ENCODE measurements around the gene KIAA0232.

KIAA0232 gene

DNA sequence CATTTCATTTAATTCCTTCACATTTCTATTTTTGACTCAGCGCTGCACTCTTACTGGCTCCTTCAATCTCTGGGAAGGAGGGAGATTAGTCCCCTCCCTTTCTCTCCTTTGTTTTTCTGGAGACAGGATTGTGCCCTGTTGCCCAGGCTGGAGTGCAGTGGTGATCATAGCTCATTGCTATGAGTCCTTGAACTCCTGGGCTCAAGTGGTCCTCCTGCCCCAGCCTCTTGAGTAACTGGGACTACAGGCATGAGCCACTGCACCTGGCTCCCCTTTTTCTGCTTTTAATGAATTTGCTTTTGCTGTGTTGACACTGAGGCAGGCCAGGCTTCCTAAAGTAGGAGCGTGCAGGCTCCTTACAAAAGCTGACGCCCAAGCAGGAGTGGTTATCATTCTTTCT, 137.6 kb downstream of the KIAA0232 start:
- DNase-seq: no peak

DNA sequence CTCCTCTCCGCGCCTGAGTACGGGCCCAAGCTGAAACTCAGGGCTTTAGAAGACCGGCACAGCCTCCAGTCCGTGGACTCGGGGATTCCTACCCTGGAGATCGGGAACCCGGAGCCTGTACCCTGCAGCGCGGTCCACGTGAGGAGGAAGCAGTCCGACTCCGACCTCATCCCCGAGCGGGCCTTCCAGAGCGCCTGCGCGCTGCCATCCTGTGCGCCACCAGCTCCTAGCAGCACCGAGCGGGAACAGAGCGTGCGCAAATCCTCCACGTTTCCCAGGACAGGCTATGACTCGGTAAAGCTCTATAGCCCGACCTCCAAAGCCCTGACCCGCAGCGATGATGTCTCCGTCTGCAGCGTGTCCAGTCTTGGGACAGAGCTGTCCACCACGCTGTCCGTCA, 141.0 kb downstream of the KIAA0232 start:
- DNase-seq: no peak

DNA sequence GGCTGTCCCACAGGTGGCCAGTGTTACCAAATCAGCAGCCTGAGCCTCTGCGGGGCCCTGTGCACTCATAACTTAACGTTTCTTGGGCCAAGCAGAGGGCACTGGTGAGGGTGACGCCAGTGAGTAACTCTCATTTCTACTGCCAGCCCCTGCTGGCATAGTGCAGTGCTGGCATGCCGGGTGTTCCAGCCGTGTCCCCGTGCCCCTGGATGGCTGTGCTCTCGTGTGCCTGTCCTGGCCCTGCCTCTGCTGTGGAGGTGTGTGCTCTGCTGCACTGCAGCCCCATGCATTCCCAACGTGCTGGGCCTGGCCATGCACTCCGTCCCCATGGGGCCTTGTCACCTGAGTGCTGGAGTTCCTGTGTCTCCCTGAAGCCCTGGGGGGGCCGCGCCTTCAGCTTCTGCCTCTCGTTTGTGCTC, 141.8 kb downstream of the KIAA0232 start:
- no peak for DNase-seq

DNA sequence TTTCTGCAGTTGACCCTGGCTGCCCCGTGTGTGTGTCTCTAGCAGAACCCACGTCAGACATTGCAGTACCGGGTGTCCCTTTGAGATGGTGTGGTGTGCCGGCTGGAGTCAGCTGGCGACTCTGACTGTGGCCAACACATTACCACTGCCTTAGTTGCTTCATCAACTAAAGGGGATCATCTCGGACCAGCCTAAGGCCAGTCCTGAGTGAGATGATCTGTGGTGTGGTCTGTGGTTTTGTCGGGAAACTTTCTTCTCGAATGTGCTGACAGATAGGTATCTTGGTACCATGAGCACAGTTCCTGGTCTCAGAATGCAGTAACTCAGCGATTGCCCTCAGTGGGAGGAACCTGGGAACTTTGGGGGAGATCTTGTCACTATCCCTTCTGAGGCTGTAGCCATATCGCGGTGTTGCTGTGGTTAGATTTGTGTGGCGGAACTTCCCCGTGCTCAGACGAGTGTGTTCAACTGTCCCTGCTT, 142.9 kb downstream of the KIAA0232 start:
- DNase-seq: peak; percentile 96

DNA sequence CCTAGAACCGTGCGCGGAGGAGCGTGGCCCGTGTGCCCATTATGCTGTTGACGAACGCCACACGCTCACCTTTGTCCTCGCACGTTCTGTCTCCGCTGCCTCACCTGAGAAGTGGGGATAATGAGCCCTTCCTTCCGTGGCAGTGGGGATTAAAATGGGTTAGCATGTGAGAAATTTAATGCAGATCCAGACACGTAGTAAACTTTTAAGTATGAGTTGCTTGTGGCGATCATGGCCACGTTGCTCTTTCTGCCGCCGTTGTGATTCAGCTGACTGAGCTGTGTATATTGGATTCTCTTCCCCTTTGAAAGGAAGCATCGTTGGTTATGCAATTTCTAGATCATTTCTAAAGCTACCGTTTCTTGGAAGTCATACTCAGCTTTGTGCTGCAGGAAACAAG, 143.6 kb downstream of the KIAA0232 start:
- DNase-seq: peak; percentile 92

DNA sequence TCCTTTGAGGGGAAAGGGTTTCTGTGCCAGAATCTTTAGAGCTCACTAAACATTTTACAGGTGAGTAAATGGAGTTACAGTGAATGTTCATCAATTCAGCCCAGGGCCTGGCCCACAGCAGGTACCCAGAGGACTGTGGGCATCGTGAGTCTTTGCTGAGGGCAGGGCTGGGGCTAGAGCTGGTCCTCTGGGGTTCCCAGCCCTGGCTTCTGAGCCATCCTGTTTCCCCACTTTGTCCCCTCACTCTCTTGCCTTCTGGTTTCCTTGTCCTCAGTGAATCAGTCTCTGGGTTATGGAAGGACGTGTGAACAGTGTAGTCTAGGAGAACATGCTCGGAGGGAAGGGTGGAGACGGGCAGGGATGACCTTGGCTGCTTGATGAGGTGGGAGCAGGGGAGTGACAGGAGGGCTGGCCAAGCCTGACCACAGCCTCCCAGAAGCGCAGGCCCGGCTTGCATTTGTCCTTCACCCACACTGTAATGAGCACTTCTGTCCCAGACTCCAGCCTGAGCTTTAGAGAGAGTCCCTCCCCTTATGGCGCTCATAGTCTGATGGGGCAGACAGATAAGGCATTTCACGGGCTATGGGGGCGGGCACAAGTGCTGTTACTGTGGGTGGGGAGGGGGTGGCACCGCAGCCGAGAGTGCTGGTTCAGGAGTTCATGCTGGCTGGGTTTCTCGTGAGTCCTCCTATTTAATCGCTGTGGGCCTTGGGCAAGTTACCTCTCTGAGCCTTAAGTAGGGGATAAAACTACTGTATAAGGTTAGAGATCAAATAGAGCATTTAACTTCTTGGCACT, 144.4 kb downstream of the KIAA0232 start:
- DNase-seq: peak; percentile 65

DNA sequence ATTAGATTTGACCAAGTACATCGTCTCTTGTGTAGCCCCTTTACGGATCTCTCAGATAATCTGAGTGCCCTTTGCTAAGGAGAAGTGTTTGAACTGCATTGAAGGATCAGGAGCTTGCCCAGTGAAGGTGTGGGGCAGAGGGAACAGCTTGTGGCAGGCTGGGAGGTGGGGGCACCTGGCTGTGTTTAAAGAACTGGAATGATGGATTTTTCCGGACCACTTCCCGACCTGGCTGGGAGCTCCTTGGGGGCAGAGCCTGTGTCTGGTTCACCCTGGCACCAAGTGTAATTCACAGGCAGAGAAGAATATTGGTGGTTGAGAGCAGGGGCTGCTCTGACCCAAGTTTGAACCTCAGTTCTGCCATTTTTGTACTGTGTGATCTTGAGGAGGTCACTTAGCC, 145.6 kb downstream of the KIAA0232 start:
- DNase-seq: no peak

DNA sequence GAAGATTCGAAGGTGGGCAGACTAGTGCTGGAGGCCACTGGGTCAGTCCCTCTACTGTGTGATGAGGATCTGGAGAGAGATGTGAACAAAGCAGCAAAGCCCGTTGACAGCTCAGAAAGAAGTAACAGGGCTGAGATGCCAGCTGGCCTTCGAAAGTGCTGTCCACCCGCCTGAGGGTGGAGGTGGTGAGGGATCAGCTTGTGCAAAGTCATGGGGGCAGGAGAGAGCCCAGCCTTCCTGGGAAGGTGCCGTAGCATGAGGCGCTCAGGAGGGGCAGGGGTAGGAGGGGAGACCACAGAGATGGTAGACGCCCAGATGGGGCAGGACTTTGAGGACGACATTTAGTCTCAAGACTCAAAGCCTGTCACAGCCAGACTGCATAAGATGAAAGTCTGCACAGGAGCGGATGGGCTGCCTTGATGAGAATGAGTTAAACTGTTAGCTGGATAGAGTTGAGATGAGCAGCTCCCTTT, 146.8 kb downstream of the KIAA0232 start:
- DNase-seq: no peak

DNA sequence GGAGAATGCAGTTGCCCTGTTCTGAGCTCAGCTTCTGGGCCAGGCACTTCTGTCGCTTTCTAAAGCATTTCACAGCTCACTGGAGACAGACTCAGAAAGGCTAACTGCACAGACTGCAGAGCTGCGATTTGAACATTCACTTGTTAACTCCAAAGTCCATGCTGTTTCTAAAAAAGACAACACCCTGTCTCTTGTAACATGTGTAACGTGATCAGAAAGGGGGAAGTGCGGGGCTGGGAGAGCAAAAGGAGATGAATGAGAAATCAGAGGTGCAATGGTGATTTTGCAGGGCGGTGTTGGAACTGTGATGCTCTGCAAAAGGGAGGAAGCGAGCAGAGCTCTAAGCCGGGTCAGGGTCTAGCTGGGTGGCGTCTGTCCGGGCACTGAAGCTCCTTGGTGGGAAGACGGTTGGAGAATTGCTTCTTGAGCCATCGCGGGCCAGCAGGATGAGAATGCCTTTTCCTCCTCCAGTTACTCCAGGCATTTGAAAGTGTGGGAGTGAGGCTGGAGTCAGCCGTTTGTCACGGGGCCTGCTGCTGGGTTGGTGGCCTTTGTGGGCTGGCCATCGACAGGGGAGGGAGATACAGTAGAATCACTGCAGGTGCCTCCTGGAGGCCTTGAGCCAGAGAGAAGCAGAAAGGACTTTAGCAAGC, 147.4 kb downstream of the KIAA0232 start:
- no peak for DNase-seq

DNA sequence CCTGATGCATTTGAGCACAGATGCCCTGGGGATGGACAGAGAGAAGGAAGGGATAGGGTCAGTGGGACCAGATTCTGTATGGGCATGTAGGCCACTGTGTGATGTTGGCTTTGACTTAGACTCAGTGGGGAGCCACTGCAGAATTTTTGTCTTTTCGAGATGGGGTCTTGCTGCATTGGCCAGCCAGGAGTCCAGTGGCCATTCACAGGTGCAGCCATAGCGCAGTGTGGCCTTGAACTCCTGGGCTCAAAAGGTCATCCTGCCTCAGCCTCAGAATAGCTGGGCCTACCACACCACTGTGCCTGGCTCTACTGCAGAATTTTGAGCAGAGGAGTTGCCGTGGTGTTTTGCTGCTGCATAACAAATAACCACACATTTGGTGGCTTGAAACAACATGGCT, 149.9 kb downstream of the KIAA0232 start:
- DNase-seq: no peak

DNA sequence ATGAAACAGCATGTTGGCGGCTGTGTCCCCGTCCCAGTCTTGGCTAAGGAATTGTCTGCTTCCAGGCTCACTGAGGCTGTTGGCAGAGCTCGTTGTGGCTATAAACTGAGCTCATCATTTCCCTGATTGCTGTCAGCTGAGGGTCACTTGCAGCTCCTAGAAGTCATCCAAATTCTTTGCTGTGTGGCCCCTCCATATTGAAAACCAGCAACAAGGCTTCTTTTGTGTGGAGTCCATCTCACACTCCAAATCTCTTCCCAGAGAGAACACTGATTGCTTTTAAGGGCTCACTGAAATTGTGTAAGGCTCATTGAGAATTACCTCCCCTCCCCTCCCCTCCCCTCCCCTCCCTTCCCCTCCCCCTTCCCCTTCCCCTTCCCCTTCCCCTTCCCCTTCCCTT, 150.4 kb downstream of the KIAA0232 start:
- DNase-seq: no peak

Data from GF-D8 (cell line).